Lung (tissue), 12 donors: ENCODE data around the gene PCDHGA11. TPM values are rescaled to one million over a fixed set of nuclear protein-coding genes. Genes with fewer than 3 reads are reported as not detected.
A peak's percentile ranks its signal among the peaks of the same experiment; 100 is the strongest.
"Not testable (repeated sequence)": the region's sequence is repeated elsewhere in the genome, so short reads cannot be mapped to it uniquely, and the experiment has no call there.

ENCODE experiments used
- ATAC-seq: fragments of 200-7000 bp; cut with Tn5 transposase; one replicate; pipeline ENCODE4 v1.9.1; 2020; ENCODE audit warnings: moderate number of reproducible peaks; ENCODE audit not compliant: insufficient read depth, low FRiP score
- DNase-seq, 3 donors: peaks; one replicate each; pipeline ENCODE4 v3.0.0-alpha.2; 2013 to 2017
- H3K27ac ChIP-seq, 2 donors: one replicate each; pipeline ENCODE4 v1.5.1; 2013; ENCODE audit warnings: mild to moderate bottlenecking in 2 of 2, moderate library complexity in 2 of 2, control low read depth in 1 of 2, inconsistent platforms in 1 of 2, low read depth in 1 of 2, low read length in 1 of 2
- H3K27me3 ChIP-seq, 3 donors: one replicate each; pipeline ENCODE4 v1.5.1; 2013; ENCODE audit warnings: low read length in 2 of 3; ENCODE audit not compliant: control insufficient read depth in 3 of 3, insufficient read depth in 3 of 3
- H3K36me3 ChIP-seq, 4 donors: one replicate each; pipeline ENCODE4 v1.5.1; 2013; ENCODE audit warnings: low read length in 4 of 4, mild to moderate bottlenecking in 1 of 4, moderate library complexity in 1 of 4; ENCODE audit not compliant: control insufficient read depth in 4 of 4, insufficient read depth in 4 of 4
- H3K4me1 ChIP-seq, 5 donors: one replicate each; pipeline ENCODE4 v1.5.1; 2013; ENCODE audit warnings: low read length in 5 of 5, mild to moderate bottlenecking in 2 of 5, moderate library complexity in 1 of 5; ENCODE audit not compliant: control insufficient read depth in 5 of 5, insufficient read depth in 5 of 5
- H3K4me3 ChIP-seq: one replicate; pipeline ENCODE4 v1.5.1; 2013; ENCODE audit warnings: mild to moderate bottlenecking, control low read depth, moderate library complexity
- H3K9ac ChIP-seq, 2 donors: one replicate each; pipeline ENCODE4 v1.5.1; 2013; ENCODE audit warnings: low read length in 2 of 2, control low read depth in 1 of 2; ENCODE audit not compliant: insufficient read depth in 1 of 2
- H3K9me3 ChIP-seq, 4 donors: one replicate each; pipeline ENCODE4 v1.5.1; 2013; ENCODE audit warnings: low read length in 3 of 4, mild to moderate bottlenecking in 1 of 4, moderate library complexity in 1 of 4; ENCODE audit not compliant: control insufficient read depth in 4 of 4, insufficient read depth in 3 of 4
- CTCF ChIP-seq: IDR thresholded peaks from 2 replicates; pipeline ENCODE4 v1.5.1; 2012; ENCODE audit warnings: mild to moderate bottlenecking; ENCODE audit errors: control extremely low read depth, extremely low read depth
- WGBS, 2 donors: extraction: QIAGEN DNeasy Blood & Tissue Kit; methylation state at CpG; one replicate each; pipeline ENCODE4 v1.1.7; 2013; 5-methylcytosine and 5-hydroxymethylcytosine counted together
- polyA plus RNA-seq, 2 donors: library from polyadenylated mRNA; stranded (reverse); fragments of 200-250 nt; gene quantifications; one replicate each; pipeline ENCODE4 v1.2.1, GENCODE V29; 2013
- total RNA-seq, 2 donors: library from RNA; depleted of rRNA in 1 of 2; stranded (reverse); fragments of >200 nt in 1 of 2; gene quantifications; one replicate each; pipeline ENCODE4 v1.2.1, GENCODE V29; 2014 to 2021
- donor health status: control.
- donor health status: control.
- donor health status: Bipolar disorder and iron deficiency.
- donor health status: healthy.
- donor health status: DM: yes; HTN: yes; CAD: no.

PCDHGA11 gene
- total and polyA plus RNA-seq, 4 donors = 0.65 to 11.1 (median 2.3) TPM

- H3K27me3 ChIP-seq, H3K27ac ChIP-seq, H3K9ac ChIP-seq, H3K4me1 ChIP-seq, H3K4me3 ChIP-seq: not testable (repeated sequence)
- Histone ChIP-seq H3K9me3 (peaks cover 0 to 57% (median 27%) of the 10 kb centered on the region in 4 donors), H3K36me3 (peaks cover 0 to 26% (median 0%) of the 10 kb centered on the region in 4 donors)
- WGBS, 2 donors = 10% methylated on average over 48 to 51 of the region's 51 CpGs
- ATAC-seq (peak; percentile 62), DNase-seq (peak; percentile 54 to 64 (median 62))
- TF ChIP-seq CTCF = peak; percentile 29
Measured at GRCh38 chr5:141407790-141408505, 12.9 kb upstream of the PCDHGA11 start, which contains the start of gene PCDHGB6. Gene PCDHGB6, plus strand, starts transcription at chr5:141408021. Its CDS starts 182 bp downstream, at chr5:141408203.

GRCh38 chr5:141409598-141410306, 11.1 kb upstream of the PCDHGA11 start:
- 26 to 27% methylated on average over 64 of the region's 64 CpGs for WGBS, 2 donors
- ATAC-seq (no peak), DNase-seq (no peak)
- H3K9ac ChIP-seq = no peak overlapping the region
- no peak for TF ChIP-seq CTCF
- H3K4me3 ChIP-seq = no peak overlapping the region
- peaks cover 0 to 56% (median 31%) of the 10 kb centered on the region in 4 donors for H3K9me3 ChIP-seq
- no peak overlapping the region for H3K27ac ChIP-seq
- peaks cover 0 to 7% (median 7%) of the 10 kb centered on the region in 3 donors for H3K27me3 ChIP-seq
- H3K4me1 ChIP-seq = peaks cover 0 to 4% (median 0%) of the 10 kb centered on the region in 5 donors
- peaks cover 0 to 32% (median 0%) of the 10 kb centered on the region in 4 donors for H3K36me3 ChIP-seq

GRCh38 chr5:141411575-141411974, 9.3 kb upstream of the PCDHGA11 start:
- peaks cover 0 to 7% (median 7%) of the 10 kb centered on the region in 3 donors for H3K27me3 ChIP-seq
- peaks cover 0 to 51% (median 31%) of the 10 kb centered on the region in 4 donors for H3K9me3 ChIP-seq

More at GRCh38 chr5:141411575-141411974, 9.3 kb upstream of the PCDHGA11 start:
- Histone ChIP-seq H3K9ac (no peak overlapping the region), H3K36me3 (peaks cover 0 to 30% (median 0%) of the 10 kb centered on the region in 4 donors), H3K27ac (no peak overlapping the region), H3K4me3 (no peak overlapping the region), H3K4me1 (peaks cover 0 to 2% (median 0%) of the 10 kb centered on the region in 5 donors)
- DNase-seq = no peak
- 58 to 77% methylated on average over 3 of the region's 3 CpGs for WGBS, 2 donors
- no peak for ATAC-seq
- no peak for TF ChIP-seq CTCF
